Motor neuron (in vitro differentiated cells): ENCODE data around the gene HLA-DQB2. TPM values are rescaled to one million over a fixed set of nuclear protein-coding genes. Genes with fewer than 3 reads are reported as not detected.
A peak's percentile ranks its signal among the peaks of the same experiment; 100 is the strongest.
"Not testable (repeated sequence)": the region's sequence is repeated elsewhere in the genome, so short reads cannot be mapped to it uniquely, and the experiment has no call there.

Experiments used
- ATAC-seq, 8 experiments: fragments of 200-7000 bp; cut with Tn5 transposase; replicated peaks in 6 of 8; 2 replicates each; pipeline ENCODE4 v1.8.0; 2021; ENCODE audit warnings: mild to moderate bottlenecking in 8 of 8, moderate library complexity in 8 of 8
- H3K27ac ChIP-seq, 2 donors: fragments of 250-450 bp; sonication (Bioruptor Pico); 2 replicates each; pipeline ENCODE4 v1.9.0; 2021; ENCODE audit warnings: antibody characterized with exemption in 2 of 2, mild to moderate bottlenecking in 2 of 2, moderate library complexity in 1 of 2
- H3K4me1 ChIP-seq, 2 donors: fragments of 250-450 bp; sonication (Bioruptor Pico); replicated peaks in 1 of 2; 2 replicates each; pipeline ENCODE4 v1.6.1; 2021; ENCODE audit warnings: antibody characterized with exemption in 2 of 2, mild to moderate bottlenecking in 2 of 2, moderate library complexity in 1 of 2
- H3K4me3 ChIP-seq, 5 donors: fragments of 250-450 bp; sonication (Bioruptor Pico); 2 replicates each; pipeline ENCODE4 v1.9.0; 2021; ENCODE audit warnings: antibody characterized with exemption in 5 of 5, mild to moderate bottlenecking in 5 of 5, moderate library complexity in 4 of 5
- WGBS, 10 experiments: fragments of 450-650 bp; shearing (Covaris generic); methylation state at CpG; one replicate each; pipeline ENCODE4 v1.0.0; 2022; 5-methylcytosine and 5-hydroxymethylcytosine counted together
- in situ Hi-C, 9 experiments: fragments of 400-800 bp; cut with MboI; loops; one replicate each; pipeline ENCODE4 v1.15.0; 2021; ENCODE audit warnings: low sequenced_read_pairs in 9 of 9, low pct_unique_long_range_greater_than_20kb in 2 of 9; ENCODE audit not compliant: unreplicated experiment in 9 of 9
- total RNA-seq, 8 experiments: library from RNA; unstranded; fragments of 300-600 nt; gene quantifications; 2 replicates each; pipeline versions ENCODE4 v1.2.3 to v1.2.4, GENCODE V29; 2022

Gene HLA-DQB2
- under 1 TPM in 3 of 8 experiments, not detected in 5; 0.08 to 0.19 (median 0.15) TPM for total RNA-seq

- no peak within 1 kb of the TSS for H3K27ac ChIP-seq
- no peaks in the 10 kb centered on the region for H3K4me1 ChIP-seq
- in situ Hi-C loops, result no loop called here
- WGBS, 10 experiments, result 0 to 60% (median 24%) methylated on average over 1 to 3 of the region's 4 CpGs; no CpG with 5 or more reads in 2 of the 10 experiments
- no peak within 1 kb of the TSS for H3K4me3 ChIP-seq
- no peak for ATAC-seq
Measured at GRCh38 chr6:32763421-32763820, at the start of gene HLA-DQB2. TSS of gene HLA-DQB2 (minus strand) at chr6:32763532. CDS start at chr6:32763470, 62 bp downstream.

- Histone ChIP-seq H3K4me1 (no peaks in the 10 kb centered on the region), H3K27ac (no peak overlapping the region), H3K4me3 (no peak overlapping the region)
- 0 to 40% (median 0%) methylated on average over 1 of the region's 1 CpG for WGBS, 10 experiments
- in situ Hi-C loops, result no loop called here
- no peak for ATAC-seq
Measured at GRCh38 chr6:32809171-32809570, 45.8 kb upstream of the HLA-DQB2 start.

- ATAC-seq, result no peak
- no peak overlapping the region for H3K27ac ChIP-seq
- H3K4me3 ChIP-seq, result no peak overlapping the region
- in situ Hi-C loops, result no loop called here
- WGBS, 10 experiments, result 33 to 100% (median 58%) methylated on average over 1 to 2 of the region's 5 CpGs; no CpG with 5 or more reads in 7 of the 10 experiments
- H3K4me1 ChIP-seq, result no peaks in the 10 kb centered on the region
Measured at GRCh38 chr6:32807020-32807580, 43.8 kb upstream of the HLA-DQB2 start.

GRCh38 chr6:32805404-32805803 is 42.1 kb upstream of the HLA-DQB2 start:
- in situ Hi-C loops, ATAC-seq, H3K4me3 ChIP-seq, H3K4me1 ChIP-seq, H3K27ac ChIP-seq: not testable (repeated sequence)

GRCh38 chr6:32803416-32803815 is 40.1 kb upstream of the HLA-DQB2 start:
- no peak for ATAC-seq
- no peak overlapping the region for H3K4me3 ChIP-seq
- H3K4me1 ChIP-seq, result no peaks in the 10 kb centered on the region
- H3K27ac ChIP-seq, result no peak overlapping the region
- in situ Hi-C loops, result no loop called here
- WGBS, 10 experiments, result 22 to 100% (median 61%) methylated on average over 1 to 2 of the region's 2 CpGs; no CpG with 5 or more reads in 1 of the 10 experiments

GRCh38 chr6:32799740-32800139 is 36.4 kb upstream of the HLA-DQB2 start:
- Histone ChIP-seq H3K4me3 (no peak overlapping the region), H3K4me1 (no peaks in the 10 kb centered on the region), H3K27ac (no peak overlapping the region)
- 20 to 100% (median 66%) methylated on average over 1 to 3 of the region's 3 CpGs; no CpG with 5 or more reads in 2 of the 10 experiments for WGBS, 10 experiments
- in situ Hi-C loops, result loop anchor here in 6 of 9 experiments (10.0 to 25.0 kb wide), 4 partner anchors 362 to 562 kb away; partner anchors contain the start of genes BTNL2 (in 3 of the 6) and HLA-DRA (in 1 of the 6)
- ATAC-seq, result no peak

GRCh38 chr6:32799168-32799567 is 35.8 kb upstream of the HLA-DQB2 start:
- H3K4me1 ChIP-seq, result no peaks in the 10 kb centered on the region
- H3K27ac ChIP-seq, result no peak overlapping the region
- in situ Hi-C loops, result loop anchor here in 6 of 9 experiments (10.0 to 25.0 kb wide), 4 partner anchors 362 to 562 kb away; partner anchors contain the start of genes BTNL2 (in 3 of the 6) and HLA-DRA (in 1 of the 6)
- ATAC-seq, result no peak
- H3K4me3 ChIP-seq, result no peak overlapping the region
- 69 to 100% (median 95%) methylated on average over 2 to 3 of the region's 3 CpGs; no CpG with 5 or more reads in 3 of the 10 experiments for WGBS, 10 experiments

GRCh38 chr6:32796848-32797776 is 33.8 kb upstream of the HLA-DQB2 start:
- in situ Hi-C loops, result loop anchor here in 6 of 9 experiments (10.0 to 25.0 kb wide), 4 partner anchors 360 to 560 kb away; partner anchors contain the start of genes BTNL2 (in 3 of the 6) and HLA-DRA (in 1 of the 6)
- 0 to 26% (median 19%) methylated on average over 3 to 24 of the region's 30 CpGs for WGBS, 10 experiments
- peak overlapping the region in 1 of 5 donors; percentile 9 for H3K4me3 ChIP-seq
- ATAC-seq, result peak; percentile 60 to 95 (median 78)
- no peaks in the 10 kb centered on the region for H3K4me1 ChIP-seq
- no peak overlapping the region for H3K27ac ChIP-seq

GRCh38 chr6:32794510-32794909 is 31.2 kb upstream of the HLA-DQB2 start:
- ATAC-seq, result no peak
- in situ Hi-C loops, result loop anchor here in 6 of 9 experiments (10.0 to 25.0 kb wide), 4 partner anchors 357 to 557 kb away; partner anchors contain the start of genes BTNL2 (in 3 of the 6) and HLA-DRA (in 1 of the 6)
- no peak overlapping the region for H3K4me3 ChIP-seq
- WGBS, 10 experiments, result 40 to 100% (median 60%) methylated on average over 1 to 2 of the region's 2 CpGs; no CpG with 5 or more reads in 3 of the 10 experiments
- H3K27ac ChIP-seq, result no peak overlapping the region
- no peaks in the 10 kb centered on the region for H3K4me1 ChIP-seq

- Histone ChIP-seq H3K4me1 (no peaks in the 10 kb centered on the region), H3K4me3 (no peak overlapping the region), H3K27ac (no peak overlapping the region)
- no peak for ATAC-seq
- WGBS, 10 experiments, result 0 to 100% (median 45%) methylated on average over 1 to 3 of the region's 3 CpGs; no CpG with 5 or more reads in 2 of the 10 experiments
- in situ Hi-C loops, result loop anchor here in 6 of 9 experiments (10.0 to 25.0 kb wide), 4 partner anchors 356 to 556 kb away; partner anchors contain the start of genes BTNL2 (in 3 of the 6) and HLA-DRA (in 1 of the 6)
Measured at GRCh38 chr6:32792901-32793435, 29.6 kb upstream of the HLA-DQB2 start.

GRCh38 chr6:32790306-32790705 is 27.0 kb upstream of the HLA-DQB2 start:
- no peak overlapping the region for H3K4me3 ChIP-seq
- H3K4me1 ChIP-seq, result no peaks in the 10 kb centered on the region
- ATAC-seq, result no peak
- WGBS, 10 experiments, result 15 to 100% (median 47%) methylated on average over 1 to 2 of the region's 2 CpGs; no CpG with 5 or more reads in 1 of the 10 experiments
- in situ Hi-C loops, result loop anchor here in 6 of 9 experiments (10.0 to 25.0 kb wide), 4 partner anchors 353 to 553 kb away; partner anchors contain the start of genes BTNL2 (in 3 of the 6) and HLA-DRA (in 1 of the 6)
- H3K27ac ChIP-seq, result no peak overlapping the region

GRCh38 chr6:32785781-32786533 is 22.6 kb upstream of the HLA-DQB2 start:
- H3K27ac ChIP-seq, result no peak overlapping the region
- no peak overlapping the region for H3K4me3 ChIP-seq
- in situ Hi-C loops, result loop anchor here in 5 of 9 experiments (25.0 kb wide), 3 partner anchors 349 to 549 kb away; partner anchors contain the start of genes BTNL2 (in 3 of the 5) and HLA-DRA (in 1 of the 5)
- peak; percentile 58 to 100 (median 78) for ATAC-seq
- WGBS, 10 experiments, result 0 to 100% (median 58%) methylated on average over 1 to 5 of the region's 5 CpGs
- H3K4me1 ChIP-seq, result no peaks in the 10 kb centered on the region
